ENCODE results near the gene CEP55.

GRCh38 chr10:93516006-93516380, 19.6 kb downstream of the CEP55 start:
- TF ChIP-seq, protein P1, sequence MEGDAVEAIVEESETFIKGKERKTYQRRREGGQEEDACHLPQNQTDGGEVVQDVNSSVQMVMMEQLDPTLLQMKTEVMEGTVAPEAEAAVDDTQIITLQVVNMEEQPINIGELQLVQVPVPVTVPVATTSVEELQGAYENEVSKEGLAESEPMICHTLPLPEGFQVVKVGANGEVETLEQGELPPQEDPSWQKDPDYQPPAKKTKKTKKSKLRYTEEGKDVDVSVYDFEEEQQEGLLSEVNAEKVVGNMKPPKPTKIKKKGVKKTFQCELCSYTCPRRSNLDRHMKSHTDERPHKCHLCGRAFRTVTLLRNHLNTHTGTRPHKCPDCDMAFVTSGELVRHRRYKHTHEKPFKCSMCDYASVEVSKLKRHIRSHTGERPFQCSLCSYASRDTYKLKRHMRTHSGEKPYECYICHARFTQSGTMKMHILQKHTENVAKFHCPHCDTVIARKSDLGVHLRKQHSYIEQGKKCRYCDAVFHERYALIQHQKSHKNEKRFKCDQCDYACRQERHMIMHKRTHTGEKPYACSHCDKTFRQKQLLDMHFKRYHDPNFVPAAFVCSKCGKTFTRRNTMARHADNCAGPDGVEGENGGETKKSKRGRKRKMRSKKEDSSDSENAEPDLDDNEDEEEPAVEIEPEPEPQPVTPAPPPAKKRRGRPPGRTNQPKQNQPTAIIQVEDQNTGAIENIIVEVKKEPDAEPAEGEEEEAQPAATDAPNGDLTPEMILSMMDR (IDR thresholded peaks at IDR 0.05) = no peak
- TF ChIP-seq ZFX (IDR thresholded peaks at IDR 0.05; ENCODE audit: borderline replicate concordance) = no peak
